SU-DHL-6 (cell line): ENCODE data around the gene ADAMTS14.

Experiments
- EZH2phosphoT487 ChIP-seq: fragments of 200-600 bp; sonication (generic), shearing (Covaris generic); conservative IDR thresholded peaks from 2 replicates; pipeline ENCODE4 v1.6.1; 2018; ENCODE audit warnings: mild to moderate bottlenecking, antibody characterized with exemption, low read length, moderate library complexity, mixed read lengths
- TF ChIP-seq, protein P1 (sequence below): fragments of 200-600 bp; sonication (generic); IDR thresholded peaks from one replicate; pipeline ENCODE4 v1.5.1; 2017; ENCODE audit warnings: antibody characterized with exemption, mild to moderate bottlenecking, low read length, moderate library complexity; ENCODE audit not compliant: insufficient read depth, poor library complexity, severe bottlenecking

DNA sequence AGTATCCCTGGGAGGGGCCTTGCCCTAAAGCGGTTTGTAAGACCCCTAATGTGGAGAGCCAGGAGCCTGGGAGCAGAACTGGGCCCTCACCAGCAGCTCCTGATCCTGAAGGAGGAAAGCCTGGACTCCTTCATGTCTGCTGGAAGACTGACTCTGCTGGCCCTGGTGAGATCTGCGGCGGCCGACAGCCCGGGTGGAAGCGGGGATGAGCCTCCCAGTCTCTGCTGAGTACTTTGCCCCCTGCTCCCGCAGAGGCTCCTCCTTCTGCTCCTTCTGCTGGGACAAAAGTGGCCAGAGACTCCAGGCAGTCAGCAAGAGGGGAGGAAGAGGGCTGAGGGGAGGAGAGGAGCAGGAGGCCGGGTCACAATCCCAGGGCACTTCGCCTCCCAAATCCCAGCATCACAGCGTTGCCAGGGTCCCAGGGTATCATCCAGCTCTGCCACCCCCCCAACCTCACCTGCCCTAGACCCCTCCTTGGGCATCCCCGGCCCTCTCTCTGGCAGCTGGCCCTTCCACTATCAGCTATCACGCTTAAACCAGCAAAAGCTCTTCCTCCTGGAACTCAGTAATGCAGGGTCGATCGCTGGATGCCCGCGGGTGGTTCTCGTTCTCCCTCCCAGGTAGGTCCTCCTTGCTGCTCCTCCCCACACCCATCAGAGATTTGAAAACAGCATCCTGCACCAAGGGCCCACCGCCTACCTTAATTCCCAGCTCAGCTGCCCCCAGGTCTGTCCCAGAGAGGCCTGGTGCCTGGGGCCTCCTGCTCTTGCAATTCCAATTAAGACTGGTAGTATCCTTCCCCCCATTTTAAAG lies 105.0 kb downstream of the ADAMTS14 start:
- TF ChIP-seq, protein P1, sequence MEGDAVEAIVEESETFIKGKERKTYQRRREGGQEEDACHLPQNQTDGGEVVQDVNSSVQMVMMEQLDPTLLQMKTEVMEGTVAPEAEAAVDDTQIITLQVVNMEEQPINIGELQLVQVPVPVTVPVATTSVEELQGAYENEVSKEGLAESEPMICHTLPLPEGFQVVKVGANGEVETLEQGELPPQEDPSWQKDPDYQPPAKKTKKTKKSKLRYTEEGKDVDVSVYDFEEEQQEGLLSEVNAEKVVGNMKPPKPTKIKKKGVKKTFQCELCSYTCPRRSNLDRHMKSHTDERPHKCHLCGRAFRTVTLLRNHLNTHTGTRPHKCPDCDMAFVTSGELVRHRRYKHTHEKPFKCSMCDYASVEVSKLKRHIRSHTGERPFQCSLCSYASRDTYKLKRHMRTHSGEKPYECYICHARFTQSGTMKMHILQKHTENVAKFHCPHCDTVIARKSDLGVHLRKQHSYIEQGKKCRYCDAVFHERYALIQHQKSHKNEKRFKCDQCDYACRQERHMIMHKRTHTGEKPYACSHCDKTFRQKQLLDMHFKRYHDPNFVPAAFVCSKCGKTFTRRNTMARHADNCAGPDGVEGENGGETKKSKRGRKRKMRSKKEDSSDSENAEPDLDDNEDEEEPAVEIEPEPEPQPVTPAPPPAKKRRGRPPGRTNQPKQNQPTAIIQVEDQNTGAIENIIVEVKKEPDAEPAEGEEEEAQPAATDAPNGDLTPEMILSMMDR = no peak
- TF ChIP-seq EZH2phosphoT487 = no peak
